KMS-11 (cell line): Measurements from ENCODE around the gene RTN4R.

Experiments
- H2AFZ ChIP-seq: fragments of 200-600 bp; sonication (generic); 2 replicates; pipeline ENCODE4 v1.6.1; 2016; ENCODE audit warnings: antibody characterized with exemption, mixed run types, low read depth
- H3K27ac ChIP-seq: fragments of 200-600 bp; sonication (generic); 2 replicates; pipeline ENCODE4 v1.6.1; 2016; ENCODE audit warnings: mild to moderate bottlenecking, mixed run types
- H3K27me3 ChIP-seq: fragments of 200-600 bp; sonication (generic); 2 replicates; pipeline ENCODE4 v1.6.1; 2017; ENCODE audit warnings: mild to moderate bottlenecking, low read depth, mixed run types, moderate library complexity; ENCODE audit not compliant: insufficient read depth
- H3K36me3 ChIP-seq: fragments of 200-600 bp; sonication (generic); 2 replicates; pipeline ENCODE4 v1.6.1; 2017; ENCODE audit warnings: mild to moderate bottlenecking, mixed run types; ENCODE audit not compliant: insufficient read depth
- H3K4me1 ChIP-seq: fragments of 200-600 bp; sonication (generic); 2 replicates; pipeline ENCODE4 v1.6.1; 2016; ENCODE audit warnings: mild to moderate bottlenecking, low read depth, mixed run types; ENCODE audit not compliant: poor library complexity, severe bottlenecking
- H3K4me2 ChIP-seq: fragments of 200-600 bp; sonication (generic); 2 replicates; pipeline ENCODE4 v1.7.0; 2016; ENCODE audit warnings: mild to moderate bottlenecking, mixed run types
- H3K4me3 ChIP-seq: fragments of 200-600 bp; sonication (generic); IDR thresholded peaks from 2 replicates; pipeline ENCODE4 v1.6.1; 2017; ENCODE audit warnings: low read depth, low read length, mixed read lengths; ENCODE audit not compliant: insufficient read depth
- H3K79me2 ChIP-seq: fragments of 200-600 bp; sonication (generic); 2 replicates; pipeline ENCODE4 v1.6.1; 2016; ENCODE audit warnings: low read depth, mixed run types; ENCODE audit not compliant: insufficient read depth
- H3K9ac ChIP-seq: fragments of 200-600 bp; sonication (generic); 2 replicates; pipeline ENCODE4 v1.6.1; 2016; ENCODE audit warnings: mild to moderate bottlenecking, mixed run types
- H4K20me1 ChIP-seq: fragments of 200-600 bp; sonication (generic); 2 replicates; pipeline ENCODE4 v1.6.1; 2016; ENCODE audit warnings: mild to moderate bottlenecking, mixed run types; ENCODE audit not compliant: insufficient read depth
- TF ChIP-seq, protein P1 (sequence below): fragments of 200-600 bp; sonication (generic); conservative IDR thresholded peaks from 2 replicates; pipeline ENCODE4 v1.6.1; 2017; ENCODE audit warnings: low read depth, mild to moderate bottlenecking, antibody characterized with exemption, low read length, moderate library complexity, mixed read lengths

RTN4R gene

DNA sequence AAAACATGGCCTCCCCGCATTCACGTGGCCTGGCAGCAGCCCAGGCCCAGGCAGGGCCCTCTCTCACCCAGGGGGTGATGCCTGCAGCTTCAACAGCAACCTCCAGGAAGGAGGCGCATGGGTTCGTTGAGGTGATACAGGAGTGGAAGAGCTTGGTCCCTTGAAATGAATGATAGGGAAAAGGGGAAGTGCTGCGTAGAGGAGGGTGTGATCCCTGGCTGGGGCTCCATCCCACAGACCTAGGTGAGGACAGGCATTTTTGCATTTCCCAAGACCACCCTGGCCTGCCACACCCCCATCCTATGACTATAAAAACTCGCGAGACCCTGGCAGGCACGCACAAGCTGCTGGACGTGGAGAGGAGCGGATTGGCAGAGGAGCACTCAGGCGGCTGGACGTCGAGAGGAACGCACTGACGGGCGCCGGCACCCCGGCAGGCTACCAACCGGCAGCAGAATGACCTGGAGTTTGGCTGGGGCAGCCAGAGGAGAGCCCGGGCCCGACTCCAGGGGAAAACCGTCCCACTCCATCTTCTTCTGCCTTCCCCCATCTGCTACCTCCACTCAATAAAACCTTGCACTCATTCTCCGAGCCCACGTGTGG, 32.6 kb downstream of the RTN4R start:
- peaks cover 81% of the 10 kb centered on the region for H3K27me3 ChIP-seq
- no peak overlapping the region for H3K9ac ChIP-seq
- H4K20me1 ChIP-seq = no peaks in the 10 kb centered on the region
- H3K36me3 ChIP-seq = no peaks in the 10 kb centered on the region
- no peak overlapping the region for H3K27ac ChIP-seq
- no peaks in the 10 kb centered on the region for H3K79me2 ChIP-seq
- TF ChIP-seq, protein P1, sequence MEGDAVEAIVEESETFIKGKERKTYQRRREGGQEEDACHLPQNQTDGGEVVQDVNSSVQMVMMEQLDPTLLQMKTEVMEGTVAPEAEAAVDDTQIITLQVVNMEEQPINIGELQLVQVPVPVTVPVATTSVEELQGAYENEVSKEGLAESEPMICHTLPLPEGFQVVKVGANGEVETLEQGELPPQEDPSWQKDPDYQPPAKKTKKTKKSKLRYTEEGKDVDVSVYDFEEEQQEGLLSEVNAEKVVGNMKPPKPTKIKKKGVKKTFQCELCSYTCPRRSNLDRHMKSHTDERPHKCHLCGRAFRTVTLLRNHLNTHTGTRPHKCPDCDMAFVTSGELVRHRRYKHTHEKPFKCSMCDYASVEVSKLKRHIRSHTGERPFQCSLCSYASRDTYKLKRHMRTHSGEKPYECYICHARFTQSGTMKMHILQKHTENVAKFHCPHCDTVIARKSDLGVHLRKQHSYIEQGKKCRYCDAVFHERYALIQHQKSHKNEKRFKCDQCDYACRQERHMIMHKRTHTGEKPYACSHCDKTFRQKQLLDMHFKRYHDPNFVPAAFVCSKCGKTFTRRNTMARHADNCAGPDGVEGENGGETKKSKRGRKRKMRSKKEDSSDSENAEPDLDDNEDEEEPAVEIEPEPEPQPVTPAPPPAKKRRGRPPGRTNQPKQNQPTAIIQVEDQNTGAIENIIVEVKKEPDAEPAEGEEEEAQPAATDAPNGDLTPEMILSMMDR = no peak
- H2AFZ ChIP-seq = no peak overlapping the region
- no peak overlapping the region for H3K4me3 ChIP-seq
- H3K4me1 ChIP-seq = no peaks in the 10 kb centered on the region
- no peak overlapping the region for H3K4me2 ChIP-seq

DNA sequence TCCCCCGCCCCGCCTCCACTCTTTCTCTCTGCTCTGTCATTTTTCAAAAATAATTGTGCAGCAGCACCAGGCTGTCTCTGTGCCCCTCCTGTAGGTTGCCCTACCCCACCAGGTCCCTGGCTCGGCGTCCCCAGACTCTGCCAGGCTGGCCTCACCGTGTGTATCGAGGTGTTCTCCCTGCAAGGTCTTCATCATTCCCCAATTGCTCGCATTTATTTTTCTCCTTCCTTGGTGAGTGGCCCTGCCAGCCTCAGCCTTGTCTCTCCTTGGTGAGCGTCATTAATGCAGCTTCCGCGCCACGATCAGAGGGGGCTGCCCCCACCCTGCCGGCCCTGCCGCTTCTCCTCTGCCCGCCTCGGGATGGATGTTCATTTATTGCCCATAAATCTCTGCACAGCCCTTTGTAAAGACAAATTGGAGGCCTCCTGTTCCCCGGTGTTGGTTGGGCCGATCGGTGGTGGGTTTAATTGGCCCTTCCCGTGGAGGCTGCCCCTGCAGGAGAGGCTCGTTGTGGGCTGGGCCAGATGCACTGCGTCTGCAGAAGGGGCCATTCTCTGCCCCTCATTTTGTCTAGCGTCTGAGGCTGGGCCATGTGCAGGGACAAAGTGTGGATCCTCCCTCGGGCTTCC, 33.2 kb downstream of the RTN4R start:
- Histone ChIP-seq H3K4me1 (no peaks in the 10 kb centered on the region), H3K27me3 (peaks cover 86% of the 10 kb centered on the region), H3K4me3 (no peak overlapping the region), H3K79me2 (no peaks in the 10 kb centered on the region), H2AFZ (no peak overlapping the region), H3K36me3 (no peaks in the 10 kb centered on the region), H4K20me1 (no peaks in the 10 kb centered on the region), H3K9ac (no peak overlapping the region), H3K4me2 (no peak overlapping the region), H3K27ac (no peak overlapping the region)
- TF ChIP-seq, protein P1 = no peak

DNA sequence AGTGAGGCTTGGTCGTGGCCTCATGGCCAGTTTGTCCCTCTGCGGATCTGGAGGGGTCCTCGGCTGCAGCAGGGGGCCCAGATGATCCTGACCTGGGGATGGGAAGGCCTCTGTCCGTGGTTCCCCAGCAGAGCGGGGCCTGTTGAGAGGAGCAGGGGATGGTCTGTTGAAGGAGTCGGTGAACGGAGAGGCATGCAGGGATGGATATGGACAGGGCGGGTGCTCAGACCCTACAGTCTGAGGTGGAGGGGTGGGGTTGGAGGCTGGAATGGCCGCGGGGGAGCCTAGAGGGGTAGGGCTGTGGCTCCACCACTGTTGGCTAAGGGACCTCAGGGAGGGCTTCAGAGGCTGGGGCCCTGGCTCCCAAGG, 33.8 kb downstream of the RTN4R start:
- Histone ChIP-seq H3K4me1 (no peaks in the 10 kb centered on the region), H3K4me3 (no peak overlapping the region), H3K27me3 (peaks cover 88% of the 10 kb centered on the region), H3K4me2 (no peak overlapping the region), H4K20me1 (no peaks in the 10 kb centered on the region), H3K27ac (no peak overlapping the region), H2AFZ (no peak overlapping the region), H3K36me3 (no peaks in the 10 kb centered on the region), H3K9ac (no peak overlapping the region), H3K79me2 (no peaks in the 10 kb centered on the region)
- TF ChIP-seq, protein P1 = no peak

DNA sequence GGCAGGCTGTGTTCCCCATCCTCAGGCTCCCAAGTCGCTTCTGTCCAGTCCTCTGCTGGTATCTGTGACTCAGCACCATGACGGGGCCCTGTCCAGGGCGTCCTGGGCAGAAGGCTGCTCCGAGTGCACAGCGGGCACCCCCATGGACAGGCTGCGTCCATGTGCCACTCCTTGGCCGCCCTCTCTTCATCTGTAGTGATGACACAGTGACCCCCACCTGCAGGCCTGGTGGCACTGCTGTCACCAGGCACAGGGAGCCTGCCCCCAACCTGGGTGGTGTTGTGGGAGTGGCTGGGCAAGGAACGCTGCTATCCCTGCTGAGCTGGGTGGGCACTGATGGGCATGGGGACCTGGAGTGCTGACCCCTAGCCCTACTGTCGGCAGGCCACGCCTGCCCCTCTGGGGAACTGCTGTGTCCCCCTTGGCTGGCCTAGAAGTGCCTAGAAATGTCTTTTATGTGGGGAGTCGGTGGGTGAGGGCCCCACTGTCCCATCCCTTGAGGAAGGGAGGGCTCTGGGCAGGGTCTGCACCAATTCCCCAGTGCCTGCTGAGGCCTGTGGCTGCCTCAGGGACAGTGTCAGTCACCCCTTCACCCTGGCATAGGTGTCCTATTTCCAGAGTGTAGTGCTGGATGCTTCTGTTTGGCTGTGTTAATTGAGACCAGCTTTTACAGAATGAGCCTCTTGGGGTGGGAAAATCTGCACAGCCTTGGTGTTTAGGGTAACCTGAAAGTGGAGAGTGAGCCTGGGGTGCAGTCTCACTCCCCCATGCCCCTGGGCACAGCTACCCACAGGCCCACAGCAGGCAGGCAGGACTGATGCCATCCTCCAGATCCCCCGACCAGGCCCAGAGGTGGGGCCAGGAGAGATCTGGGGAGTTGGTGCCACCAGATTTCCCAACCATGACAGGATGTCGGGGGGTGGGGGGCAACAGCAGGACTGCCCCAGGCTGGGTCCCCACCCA, 34.5 kb downstream of the RTN4R start:
- Histone ChIP-seq H2AFZ (no peak overlapping the region), H3K27ac (no peak overlapping the region), H3K36me3 (no peaks in the 10 kb centered on the region), H3K27me3 (peaks cover 91% of the 10 kb centered on the region), H3K79me2 (no peaks in the 10 kb centered on the region), H3K9ac (no peak overlapping the region), H3K4me1 (no peaks in the 10 kb centered on the region), H3K4me3 (no peak overlapping the region), H3K4me2 (no peak overlapping the region), H4K20me1 (no peaks in the 10 kb centered on the region)
- TF ChIP-seq, protein P1 = no peak
